Measurements from ENCODE around the gene DCDC1.

Gene DCDC1

DNA sequence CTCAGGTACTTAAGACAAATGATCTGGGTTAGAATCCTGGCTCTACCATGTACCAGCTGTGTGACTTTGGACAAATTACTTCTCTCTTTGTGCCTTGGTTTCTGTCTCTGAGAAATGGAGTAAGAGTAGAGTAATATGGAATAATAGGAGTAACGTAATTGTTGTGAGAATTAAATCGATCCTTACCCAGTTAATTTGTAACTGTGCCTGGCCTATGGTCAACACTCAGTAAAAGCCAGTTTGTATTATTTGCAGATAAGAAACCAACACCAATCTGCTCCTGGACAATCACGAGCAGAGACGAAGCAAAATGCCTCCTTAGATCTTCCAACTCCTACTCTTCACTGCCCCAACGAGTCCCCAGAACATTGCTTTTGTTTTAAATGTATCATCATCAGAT lies 266.7 kb downstream of the DCDC1 start:
- no peak for DNase-seq (ENCODE audit: low read depth, low spot score)

DNA sequence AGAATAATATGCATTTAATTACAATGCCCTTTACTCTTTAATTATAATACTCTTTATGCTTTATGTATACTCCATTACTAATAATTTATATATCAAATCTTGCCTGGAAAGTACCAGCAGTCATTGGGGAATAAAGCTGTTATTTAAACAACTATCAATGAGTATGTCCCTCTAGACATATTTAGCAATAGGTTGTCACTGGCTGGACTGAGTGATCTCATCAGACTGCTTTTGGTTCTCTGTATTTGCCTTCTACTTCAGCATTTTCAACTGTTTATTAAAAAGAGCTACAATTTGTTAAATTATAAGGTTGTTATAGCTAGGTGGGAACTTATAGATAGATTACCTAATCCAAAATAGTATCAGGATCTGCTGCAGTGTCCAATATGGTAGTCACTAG lies 267.2 kb downstream of the DCDC1 start:
- no peak for DNase-seq (ENCODE audit: low read depth, low spot score)

DNA sequence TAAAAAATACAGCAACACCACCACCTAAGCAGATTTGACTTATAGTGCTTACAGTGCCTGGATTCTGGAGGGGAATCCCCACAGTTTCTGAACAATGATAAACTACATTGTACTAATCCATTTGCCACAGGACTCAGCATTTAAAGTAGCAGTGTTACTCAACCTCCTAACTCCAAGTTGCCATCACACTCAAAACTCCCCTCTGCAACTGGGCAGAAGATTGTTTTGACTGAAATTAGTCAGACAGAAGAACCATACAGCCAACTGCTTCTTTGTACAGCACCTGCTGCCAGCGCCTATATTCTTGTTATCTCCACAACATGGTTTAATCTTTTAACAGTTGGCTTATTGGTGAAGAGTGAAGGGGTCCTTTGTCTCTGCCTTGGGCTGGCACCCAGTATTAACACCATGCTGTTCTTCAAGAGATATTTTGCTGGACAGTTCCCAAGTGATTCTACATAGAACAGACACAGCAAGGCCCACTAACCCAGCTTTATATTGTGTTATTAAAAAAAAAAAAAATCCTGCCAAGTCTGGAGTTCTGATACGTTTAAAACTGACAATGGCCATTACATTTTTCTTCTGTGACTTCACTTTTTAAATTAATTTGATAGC lies 273.2 kb downstream of the DCDC1 start:
- DNase-seq (ENCODE audit: low read depth, low spot score) = no peak

DNA sequence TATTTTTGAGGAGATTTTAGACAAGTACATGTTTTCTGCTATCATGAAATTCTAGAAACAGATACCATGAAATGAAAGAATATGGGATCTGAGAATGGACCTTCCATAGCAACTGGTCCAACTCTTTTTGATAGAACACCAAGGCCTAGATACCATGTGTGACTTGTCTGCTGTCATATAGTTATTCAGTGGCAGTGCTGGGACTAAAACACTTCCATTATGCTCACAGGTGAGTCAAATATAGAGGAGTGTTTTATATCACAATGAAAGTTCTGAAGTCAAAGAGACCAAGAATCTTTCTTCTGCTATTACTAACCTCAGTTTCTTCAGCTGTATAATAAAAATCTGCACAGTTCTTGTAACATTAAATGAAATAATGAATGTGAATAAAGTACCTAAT lies 276.9 kb downstream of the DCDC1 start:
- no peak for DNase-seq (ENCODE audit: low read depth, low spot score)

DNA sequence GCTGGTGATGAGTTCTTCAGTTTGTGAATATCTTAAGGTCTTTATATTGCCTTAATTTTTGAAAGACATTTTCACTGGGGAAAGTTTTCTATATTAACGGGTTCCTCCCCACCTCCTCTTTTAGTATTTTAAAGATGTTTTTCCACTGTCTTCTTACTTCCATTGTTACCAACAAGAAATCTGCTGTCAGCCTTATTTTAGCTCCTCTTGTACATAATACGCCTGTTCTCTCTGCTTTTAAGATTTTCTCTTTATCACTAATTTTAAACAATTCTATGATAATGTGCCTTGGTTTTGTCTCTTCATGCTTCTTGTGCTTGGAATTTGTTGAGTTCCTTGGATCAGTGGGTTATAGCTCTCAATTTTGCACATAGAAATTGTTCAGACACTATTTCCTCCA lies 280.4 kb downstream of the DCDC1 start:
- no peak for DNase-seq (ENCODE audit: low read depth, low spot score)

DNA sequence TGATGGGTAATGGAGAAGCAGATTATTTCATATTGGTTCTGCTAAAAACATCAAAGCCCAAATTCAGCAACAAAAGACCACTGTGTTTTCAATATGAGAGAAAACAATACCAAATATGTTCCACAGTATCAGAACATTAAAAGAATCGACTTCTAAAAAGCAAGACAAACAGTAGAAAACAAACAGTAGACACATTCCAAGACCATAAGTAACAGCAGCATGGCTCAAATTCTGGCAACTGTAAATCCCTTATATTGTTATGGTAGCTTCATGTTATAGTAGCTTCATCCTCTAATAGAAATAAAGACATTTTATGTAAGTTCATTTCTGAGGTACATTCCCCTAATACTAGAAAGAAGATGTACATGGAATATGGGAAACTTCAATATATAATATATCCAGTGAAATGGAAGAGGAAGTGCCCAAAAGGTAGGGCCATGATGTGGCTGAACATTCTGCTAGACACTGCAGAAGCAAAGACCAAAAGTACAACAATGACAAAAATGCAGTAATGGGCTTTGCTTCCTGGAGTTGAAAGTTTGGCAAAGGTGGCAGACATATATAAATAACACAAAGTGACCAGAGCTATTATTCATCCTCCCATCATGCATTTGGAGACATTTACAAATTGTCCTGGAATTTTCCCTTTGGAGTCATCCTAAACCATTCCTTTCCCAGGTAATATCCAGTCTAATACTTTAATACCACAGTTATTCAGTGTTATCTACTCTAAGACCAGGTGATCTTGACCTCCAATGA lies 299.9 kb downstream of the DCDC1 start:
- no peak for DNase-seq (ENCODE audit: low read depth, low spot score)

DNA sequence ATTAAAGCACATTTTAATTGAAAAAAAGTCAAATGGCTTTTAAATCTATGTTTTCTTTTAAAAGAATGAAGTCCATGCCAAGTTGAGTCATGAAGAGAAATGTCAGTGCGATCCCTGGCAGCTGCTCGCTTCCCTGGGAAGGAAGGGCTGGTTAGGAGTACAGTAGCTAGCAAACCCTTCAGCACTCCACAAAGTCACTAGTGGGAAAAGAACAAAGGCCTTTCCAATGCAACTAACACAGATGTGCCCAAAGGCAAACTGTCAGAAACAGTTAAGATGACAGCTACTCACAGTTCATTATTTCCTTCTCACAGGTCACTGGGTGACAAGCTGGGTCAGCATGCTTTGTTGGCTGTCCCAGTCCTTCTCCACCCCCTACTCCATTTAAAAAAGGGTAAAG lies 308.7 kb downstream of the DCDC1 start:
- DNase-seq (ENCODE audit: low read depth, low spot score) = no peak

DNA sequence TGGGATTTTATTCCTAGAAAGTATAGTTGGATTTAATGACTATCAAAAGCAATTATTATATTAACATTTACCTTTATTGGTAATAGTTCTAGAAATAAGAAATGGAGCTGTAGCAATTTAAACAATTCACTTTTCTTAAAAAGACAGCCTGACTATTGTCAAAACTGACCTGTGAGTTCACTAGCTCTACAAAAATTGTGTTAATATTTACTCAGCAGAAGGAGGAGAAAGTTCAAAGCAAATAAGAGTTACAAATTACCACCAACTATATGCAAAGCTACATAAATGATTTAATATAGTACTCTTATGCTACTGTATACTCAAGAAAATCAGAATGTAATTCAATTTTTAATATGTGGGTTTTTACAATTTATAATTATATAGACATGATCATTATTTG lies 310.0 kb downstream of the DCDC1 start:
- DNase-seq (ENCODE audit: low read depth, low spot score) = no peak

DNA sequence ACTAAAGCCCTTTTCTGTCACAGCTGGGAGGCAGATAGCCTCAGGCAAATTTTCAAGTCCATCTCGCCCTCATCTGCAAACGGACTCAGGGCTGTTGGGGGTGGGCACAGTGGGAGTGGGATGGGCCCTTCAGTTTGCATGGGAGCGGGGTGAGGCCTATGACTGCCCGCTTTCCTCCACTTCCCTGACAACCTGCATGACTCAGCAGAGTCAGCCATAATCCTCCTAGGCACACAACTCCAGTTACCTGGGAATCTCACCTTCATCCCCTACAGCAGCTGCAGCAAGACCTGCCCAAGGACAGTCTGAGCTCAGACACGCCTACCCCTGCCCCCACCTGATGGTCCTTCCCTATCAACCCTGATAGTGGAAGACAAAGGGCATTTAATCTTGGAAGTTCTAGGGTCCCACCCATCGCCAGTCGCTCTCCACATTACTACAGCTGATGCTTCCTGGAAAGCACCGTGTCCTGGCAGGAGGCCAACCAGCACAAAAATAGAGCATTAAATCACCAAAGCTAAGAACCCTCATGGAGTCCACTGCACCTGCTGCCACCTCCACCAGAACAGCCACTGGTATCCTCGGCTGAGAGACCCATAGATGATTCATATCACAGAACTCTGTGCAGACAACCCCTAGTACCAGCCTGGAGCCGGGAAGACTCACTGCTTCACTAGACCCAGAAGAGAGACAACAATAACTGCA lies 319.3 kb downstream of the DCDC1 start:
- DNase-seq (ENCODE audit: low read depth, low spot score) = no peak

DNA sequence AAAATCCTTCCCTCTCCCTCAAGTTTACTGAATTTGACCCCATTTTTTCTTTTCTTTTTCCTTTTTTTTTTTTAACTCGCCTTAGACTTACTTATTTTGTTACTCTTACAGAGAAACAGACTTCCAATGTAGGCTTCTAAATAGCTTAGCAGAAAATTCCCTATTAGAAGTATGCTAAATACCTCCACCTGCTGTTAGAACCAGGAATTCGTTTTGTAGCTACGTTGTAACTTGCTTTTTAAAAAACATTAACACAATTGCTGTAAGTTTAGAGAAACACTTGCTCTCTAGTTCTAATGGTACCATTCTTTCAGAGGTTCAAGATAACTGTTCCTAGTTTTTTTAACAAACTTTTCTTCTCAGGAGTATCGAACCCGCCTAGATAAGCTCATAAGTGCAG lies 324.2 kb downstream of the DCDC1 start:
- no peak for DNase-seq (ENCODE audit: low read depth, low spot score)

DNA sequence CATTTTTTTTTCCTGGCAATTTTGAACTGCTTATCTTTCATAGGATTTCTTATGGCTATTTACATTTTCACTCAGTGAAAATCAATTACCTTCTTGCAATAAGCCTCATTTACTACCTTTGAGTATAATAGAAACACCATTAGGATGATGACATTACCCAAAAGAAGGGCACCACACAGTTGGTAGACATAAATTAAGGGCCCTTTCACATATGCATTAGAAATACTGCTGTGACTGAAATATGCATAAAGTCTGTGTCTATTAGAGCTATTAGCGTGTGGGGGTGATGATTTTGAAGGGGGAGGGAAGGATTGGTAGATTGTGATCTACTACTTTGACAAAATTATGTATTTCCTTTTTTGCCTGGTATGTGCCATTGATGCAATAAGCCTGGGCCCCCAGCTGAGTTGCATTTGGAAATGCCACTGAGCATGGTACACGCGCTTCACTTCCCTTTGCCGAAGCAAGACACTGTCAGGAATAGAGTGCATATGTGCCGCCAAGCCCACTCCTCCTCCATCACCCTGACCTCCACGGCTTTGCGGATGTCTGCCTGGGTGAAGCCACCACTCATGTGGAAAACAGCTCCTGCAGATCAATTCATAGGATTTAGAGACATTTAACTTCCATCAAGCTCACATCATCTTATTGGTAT lies 339.3 kb downstream of the DCDC1 start:
- no peak for DNase-seq (ENCODE audit: low read depth, low spot score)

DNA sequence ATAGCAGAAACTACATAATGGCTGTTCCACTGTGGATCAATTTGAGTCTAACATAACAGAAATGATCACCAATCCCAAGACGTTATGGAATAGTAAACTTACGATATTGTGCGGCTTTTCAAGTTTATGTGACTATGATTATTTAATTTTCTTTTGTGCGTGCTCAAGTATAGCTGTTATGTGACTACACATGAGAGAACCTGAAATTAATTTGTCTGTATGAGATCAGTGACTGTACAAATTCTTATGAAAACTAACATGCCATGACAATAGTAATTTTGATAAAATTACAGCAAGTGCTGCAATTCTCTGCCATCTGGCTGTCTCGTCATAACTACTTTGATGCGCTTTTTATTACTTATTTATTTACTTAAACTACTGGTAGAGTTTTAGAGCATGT lies 343.2 kb downstream of the DCDC1 start:
- no peak for DNase-seq (ENCODE audit: low read depth, low spot score)

DNA sequence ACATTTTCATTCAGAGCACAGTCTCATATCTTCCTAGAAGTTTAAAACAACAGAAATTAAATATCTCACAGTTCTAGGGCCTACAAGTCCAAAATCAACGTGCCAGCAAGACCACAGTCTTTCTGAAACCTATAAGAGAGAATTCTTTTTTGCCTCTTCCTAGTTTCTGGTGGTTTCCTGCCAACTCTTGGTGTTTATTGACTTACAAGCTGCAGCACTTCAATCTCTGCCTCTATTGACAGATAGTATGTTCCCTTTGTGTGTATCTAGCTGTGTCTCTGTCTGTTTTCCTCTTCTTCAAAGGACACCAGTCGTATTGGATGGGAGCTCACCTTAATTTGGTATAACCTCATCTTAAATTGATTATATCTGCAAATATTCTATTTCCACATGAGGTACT lies 347.5 kb downstream of the DCDC1 start:
- no peak for DNase-seq (ENCODE audit: low read depth, low spot score)

DNA sequence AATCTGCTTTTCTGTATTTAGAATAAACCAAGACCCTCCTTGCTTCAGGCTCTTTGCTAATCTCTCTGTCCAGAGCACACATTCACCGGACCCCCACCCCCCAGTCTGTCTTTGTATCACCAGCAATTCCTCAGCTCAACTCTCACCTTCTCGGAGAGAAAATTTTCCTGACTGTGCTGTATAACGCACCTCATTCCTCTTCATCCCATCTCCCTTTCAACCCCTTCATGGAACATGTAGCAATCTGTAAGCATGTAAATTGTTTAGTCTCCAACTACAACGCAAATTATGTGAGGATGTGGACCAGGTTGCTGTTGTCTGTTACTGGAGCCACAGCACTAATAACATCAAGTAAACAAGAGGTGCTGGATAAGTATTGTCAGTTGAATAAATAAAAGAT lies 349.8 kb downstream of the DCDC1 start:
- no peak for DNase-seq (ENCODE audit: low read depth, low spot score)

DNA sequence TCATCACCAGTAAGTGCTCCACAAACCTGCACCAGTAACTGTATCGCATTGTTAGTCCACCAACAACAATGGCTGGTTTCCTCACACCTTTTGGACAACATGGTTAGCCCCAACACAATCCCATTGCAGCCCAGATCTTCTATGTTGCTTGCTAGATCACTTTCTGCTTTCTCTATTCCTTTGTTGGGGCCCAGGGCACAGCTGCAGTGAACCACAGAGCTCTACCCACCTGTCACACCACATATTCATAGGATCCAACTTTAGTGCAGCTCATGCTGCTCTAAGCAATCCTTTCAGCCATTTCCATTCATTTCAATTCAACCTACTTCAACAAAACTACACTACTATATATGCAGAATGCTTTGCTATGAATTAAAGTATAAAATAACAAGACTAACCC lies 364.3 kb downstream of the DCDC1 start:
- DNase-seq (ENCODE audit: low read depth, low spot score) = no peak

DNA sequence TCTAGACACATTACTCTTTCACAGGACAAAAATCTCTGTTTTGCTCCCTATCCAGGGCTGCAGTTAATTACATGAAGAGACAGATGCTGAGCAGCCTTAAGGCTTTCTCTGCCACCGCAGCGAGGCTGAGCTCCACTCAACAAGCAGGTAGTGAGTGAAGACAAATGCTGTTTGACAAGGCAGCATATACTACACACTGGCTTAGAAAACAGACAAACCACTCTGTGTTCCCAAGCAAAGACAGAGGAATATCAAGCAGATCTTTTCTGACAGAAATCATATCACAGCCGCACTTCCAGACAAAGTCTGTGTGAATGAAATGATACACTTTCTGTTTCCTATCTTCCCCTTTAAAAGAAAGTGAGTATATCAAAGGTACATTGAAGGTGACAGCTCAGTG lies 368.1 kb downstream of the DCDC1 start:
- DNase-seq (ENCODE audit: low read depth, low spot score) = no peak

DNA sequence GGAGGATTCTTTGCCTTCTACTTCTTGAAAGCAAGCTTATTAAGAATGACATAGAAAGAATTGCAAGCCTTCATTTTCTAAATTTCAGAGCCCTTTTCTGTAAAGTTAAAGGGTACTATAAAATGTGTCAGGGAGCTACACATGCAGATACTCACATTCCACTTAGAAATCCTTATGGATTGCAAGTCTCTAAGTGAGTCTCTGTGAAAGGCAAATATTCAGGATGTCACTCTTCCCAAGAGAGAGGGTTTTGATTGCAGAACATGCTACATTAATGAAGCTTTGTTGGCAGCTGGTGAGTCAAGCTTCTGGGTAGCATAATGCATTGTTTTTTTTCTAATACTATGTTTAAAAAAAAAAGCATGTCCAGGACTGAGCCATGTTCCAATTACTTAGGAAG lies 369.2 kb downstream of the DCDC1 start:
- DNase-seq (ENCODE audit: low read depth, low spot score) = no peak

DNA sequence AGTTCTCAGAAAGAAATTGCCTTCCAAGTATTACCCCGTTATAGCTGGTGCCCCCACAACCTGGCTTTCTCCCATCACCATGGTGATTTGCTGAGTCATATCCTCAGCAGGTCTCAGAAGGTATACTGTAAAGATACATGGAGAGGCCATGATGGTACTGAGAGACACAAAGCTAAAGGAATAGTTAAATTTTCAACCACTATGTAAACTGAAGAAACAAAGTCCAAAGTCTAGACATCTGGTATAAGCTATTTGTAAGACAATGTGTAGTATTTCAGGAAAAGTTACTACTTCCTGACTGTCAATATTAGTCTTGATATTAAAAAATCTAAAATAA lies 377.1 kb downstream of the DCDC1 start:
- DNase-seq (ENCODE audit: low read depth, low spot score) = no peak

DNA sequence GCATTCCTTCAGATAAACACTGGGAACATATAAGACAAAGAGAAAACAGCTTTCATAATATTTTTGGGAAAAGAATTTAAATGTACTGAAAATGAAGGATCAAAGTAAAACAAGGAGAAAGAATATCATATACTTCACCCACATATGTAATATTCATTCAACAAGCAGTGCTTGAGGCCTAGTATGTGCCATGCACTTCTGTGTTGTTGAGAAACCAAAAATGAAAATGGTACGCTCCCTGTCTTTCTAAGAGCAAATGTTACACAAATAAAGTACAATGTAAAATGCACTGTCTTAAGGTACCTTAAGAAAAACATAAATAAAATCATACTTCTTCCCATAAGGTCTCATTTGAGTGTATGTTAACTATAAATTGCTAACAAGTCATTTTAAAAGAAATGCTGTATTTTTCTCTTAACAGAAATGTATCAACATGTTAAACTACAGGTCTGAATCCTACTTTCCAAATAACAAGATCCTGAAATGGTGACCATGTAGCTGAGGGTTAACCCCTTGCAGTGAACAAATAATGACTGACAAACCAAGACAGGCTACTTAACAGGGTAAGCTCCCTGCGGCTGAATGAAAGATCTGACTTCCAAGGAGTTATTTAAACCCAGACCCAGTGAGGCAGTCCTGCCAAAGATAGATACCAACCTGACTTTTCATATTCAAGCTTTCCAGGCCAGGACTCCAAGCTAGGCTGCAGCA lies 377.6 kb downstream of the DCDC1 start:
- no peak for DNase-seq (ENCODE audit: low read depth, low spot score)

DNA sequence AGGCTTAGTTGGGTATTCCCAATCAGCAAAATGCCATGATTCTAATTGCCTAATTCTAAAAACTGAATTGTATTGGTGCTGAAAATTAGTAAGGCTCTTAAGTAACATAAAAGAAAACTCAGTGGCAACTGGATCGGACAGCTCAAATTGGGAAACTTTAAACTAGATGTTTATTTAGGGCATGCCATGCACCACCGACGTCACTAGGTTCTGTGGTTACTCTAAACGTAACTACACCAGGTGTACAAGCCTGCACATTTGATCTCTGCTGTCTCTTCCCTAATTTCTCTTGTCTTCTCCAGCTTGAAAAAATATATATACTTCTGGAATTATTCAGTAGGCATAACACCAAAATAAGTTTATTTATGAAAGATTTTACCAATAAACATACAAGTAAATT lies 378.2 kb downstream of the DCDC1 start:
- DNase-seq (ENCODE audit: low read depth, low spot score) = no peak

DNA sequence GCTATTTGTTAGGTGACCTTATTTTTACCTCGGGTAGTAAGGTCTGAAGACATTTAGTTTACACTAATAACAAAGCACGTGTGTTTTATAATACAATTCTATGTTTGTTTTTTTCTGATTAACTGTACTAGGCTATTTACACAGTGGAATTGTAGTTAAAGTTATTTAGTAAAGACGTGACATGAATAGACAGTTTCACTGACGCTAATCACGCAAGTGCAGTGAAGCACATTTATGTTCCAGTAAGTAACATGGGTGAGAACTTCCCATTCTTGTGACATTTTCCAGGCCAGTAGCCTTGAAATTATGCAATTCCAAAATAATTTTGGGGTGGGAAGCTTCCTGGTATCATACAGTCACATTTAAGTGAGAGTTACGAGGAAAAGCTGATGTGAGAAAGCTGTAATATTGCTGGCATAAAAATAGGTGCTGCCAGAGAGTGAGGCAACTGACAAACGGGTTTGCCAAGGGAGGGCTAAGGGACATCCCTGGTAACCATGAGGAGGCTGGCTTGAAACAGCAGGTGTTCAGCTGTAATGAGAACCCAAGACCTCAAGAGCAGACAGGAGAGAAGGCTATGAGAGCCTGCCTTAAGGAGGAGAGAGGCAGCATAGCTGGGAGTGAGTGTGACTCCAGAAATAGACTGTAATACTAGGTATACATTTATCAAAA lies 378.8 kb downstream of the DCDC1 start:
- no peak for DNase-seq (ENCODE audit: low read depth, low spot score)

DNA sequence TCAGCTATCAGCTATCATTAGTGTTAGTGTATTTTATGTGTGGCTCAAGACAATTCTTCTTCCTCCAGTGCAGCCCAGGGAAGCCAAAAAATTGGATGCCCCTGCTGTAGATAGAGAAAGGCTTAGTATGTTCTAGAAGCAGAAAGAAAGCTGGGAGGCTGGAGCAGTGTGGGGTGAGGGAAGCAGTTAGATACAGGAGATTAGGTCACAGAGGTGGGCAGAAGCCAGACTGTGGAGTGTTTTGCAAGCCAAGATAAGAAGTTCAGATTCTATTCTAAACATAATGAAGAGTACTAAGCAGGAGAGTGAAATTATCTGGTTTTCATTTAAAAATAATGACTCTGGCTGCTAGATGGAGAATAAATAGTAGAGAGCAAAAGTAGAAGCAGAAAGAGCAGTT lies 381.7 kb downstream of the DCDC1 start:
- no peak for DNase-seq (ENCODE audit: low read depth, low spot score)
